Activated effector memory CD4-positive, alpha-beta T cell treated with anti-CD3 and anti-CD28 coated beads, Interleukin-2, amount 50 U/mL, for 16 hours (primary cell): Measurements from ENCODE around the gene MCM3.

Source experiments
- DNase-seq: peaks from one replicate; pipeline ENCODE4 v3.0.0-alpha.2; 2020

Gene MCM3

GRCh38 chr6:52244400-52244799, 40.1 kb downstream of the MCM3 start, which contains the start of gene IL17F:
Gene IL17F (minus strand): TSS chr6:52244500. CDS start chr6:52244429, 71 bp downstream.
- no peak for DNase-seq

- no peak for DNase-seq
These were observed 41.2 kb downstream of the MCM3 start for GRCh38 chr6:52243282-52243893.

GRCh38 chr6:52241819-52242218, 42.7 kb downstream of the MCM3 start:
- no peak for DNase-seq

GRCh38 chr6:52233975-52234823, 50.3 kb downstream of the MCM3 start:
- no peak for DNase-seq

GRCh38 chr6:52233005-52233404, 51.5 kb downstream of the MCM3 start:
- DNase-seq = no peak

GRCh38 chr6:52231406-52232127, 53.0 kb downstream of the MCM3 start:
- no peak for DNase-seq

- no peak for DNase-seq
These were observed 53.9 kb downstream of the MCM3 start for GRCh38 chr6:52230685-52231084.

GRCh38 chr6:52227495-52227894, 57.0 kb downstream of the MCM3 start:
- DNase-seq = peak; percentile 80

- DNase-seq = peak; percentile 72
These were observed 63.2 kb downstream of the MCM3 start for GRCh38 chr6:52221302-52221701.

- no peak for DNase-seq
These were observed 66.8 kb downstream of the MCM3 start for GRCh38 chr6:52217761-52218160.

- no peak for DNase-seq
These were observed 67.5 kb downstream of the MCM3 start for GRCh38 chr6:52216932-52217575.

GRCh38 chr6:52215787-52216186, 68.8 kb downstream of the MCM3 start:
- DNase-seq = no peak
